NCI-H2196 treated with DMSO at 0.1 percent for 48 hours (cell line): ENCODE results near the gene LRRC9.
"Not testable (repeated sequence)": the region's sequence is repeated elsewhere in the genome, so short reads cannot be mapped to it uniquely, and the experiment has no call there.

Source experiments
- DNase-seq: peaks from one replicate; lab custom pipeline; 2025; ENCODE audit not compliant: unreplicated experiment; lab: John Stamatoyannopoulos, UW

LRRC9 gene

DNA sequence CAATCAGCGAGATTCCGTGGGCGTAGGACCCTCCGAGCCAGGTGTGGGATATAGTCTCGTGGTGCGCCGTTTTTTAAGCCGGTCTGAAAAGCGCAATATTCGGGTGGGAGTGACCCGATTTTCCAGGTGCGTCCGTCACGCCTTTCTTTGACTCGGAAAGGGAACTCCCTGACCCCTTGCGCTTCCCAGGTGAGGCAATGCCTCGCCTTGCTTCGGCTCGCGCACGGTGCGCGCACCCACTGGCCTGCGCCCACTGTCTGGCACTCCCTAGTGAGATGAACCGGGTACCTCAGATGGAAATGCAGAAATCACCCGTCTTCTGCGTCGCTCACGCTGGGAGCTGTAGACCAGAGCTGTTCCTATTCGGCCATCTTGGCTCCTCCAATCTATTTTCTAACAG, 32.2 kb downstream of the LRRC9 start:
- not testable (repeated sequence) for DNase-seq

DNA sequence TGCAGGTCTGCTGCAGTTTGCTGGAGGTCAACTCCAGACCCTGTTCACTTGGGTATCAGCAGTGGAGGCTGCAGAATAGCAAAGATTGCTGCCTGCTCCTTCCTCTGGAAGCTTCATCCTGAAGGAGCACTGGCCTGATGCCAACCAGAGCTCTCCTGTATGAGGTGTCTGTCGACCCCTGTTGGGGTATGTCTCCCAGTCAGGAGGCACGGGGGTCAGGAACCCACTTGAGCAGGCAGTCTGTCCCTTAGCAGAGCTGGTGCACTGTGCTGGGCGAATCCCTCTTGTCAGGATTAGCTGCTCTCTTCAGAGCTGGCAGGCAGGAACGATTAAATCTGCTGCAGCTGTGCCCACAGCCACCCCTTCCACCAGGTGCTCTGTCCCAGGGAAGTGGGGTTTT, 37.9 kb downstream of the LRRC9 start:
- DNase-seq = not testable (repeated sequence)

DNA sequence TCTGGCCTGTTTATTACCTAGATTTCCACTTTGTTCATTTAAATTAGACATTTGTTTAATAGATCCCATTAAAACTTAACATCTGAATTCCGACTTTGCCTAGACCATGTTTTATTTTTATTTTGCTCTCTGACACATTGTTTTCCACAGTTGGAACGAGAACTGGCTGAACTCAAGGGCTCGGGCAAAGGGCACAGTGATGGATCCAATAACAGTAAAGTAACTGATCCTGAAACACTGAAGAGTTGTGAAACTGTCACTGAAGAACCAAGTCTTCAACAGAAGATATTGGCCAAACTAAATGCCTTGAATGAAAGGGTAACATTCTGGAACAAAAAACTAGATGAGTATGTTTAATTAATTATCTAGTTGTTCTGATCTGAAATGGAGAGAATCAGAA, 39.7 kb downstream of the LRRC9 start:
- no peak for DNase-seq

DNA sequence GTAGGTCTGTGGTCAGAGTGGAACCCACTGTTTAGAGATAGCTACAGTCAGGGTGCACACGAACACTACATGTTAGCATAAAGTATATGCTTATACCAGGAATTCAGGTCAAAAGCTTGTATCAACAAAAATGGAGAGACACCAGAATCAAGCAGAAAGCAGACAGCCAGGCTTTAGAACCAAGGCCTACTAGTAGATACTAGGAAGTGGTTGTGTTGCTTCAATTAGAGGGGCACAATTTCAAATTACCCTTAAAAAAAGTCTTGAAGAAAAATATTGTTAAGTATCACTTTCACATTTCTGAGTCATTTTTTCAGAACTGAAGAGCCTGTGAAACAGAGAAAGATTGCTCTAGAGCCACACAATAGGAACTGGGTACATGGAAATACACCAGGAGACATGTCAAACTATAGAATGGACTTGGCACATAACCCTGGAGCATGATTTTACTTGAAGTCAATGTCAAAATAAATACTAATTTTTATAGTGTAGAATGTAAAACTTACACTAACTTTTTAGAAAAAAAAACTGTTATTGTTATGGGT, 41.6 kb downstream of the LRRC9 start:
- DNase-seq = no peak

DNA sequence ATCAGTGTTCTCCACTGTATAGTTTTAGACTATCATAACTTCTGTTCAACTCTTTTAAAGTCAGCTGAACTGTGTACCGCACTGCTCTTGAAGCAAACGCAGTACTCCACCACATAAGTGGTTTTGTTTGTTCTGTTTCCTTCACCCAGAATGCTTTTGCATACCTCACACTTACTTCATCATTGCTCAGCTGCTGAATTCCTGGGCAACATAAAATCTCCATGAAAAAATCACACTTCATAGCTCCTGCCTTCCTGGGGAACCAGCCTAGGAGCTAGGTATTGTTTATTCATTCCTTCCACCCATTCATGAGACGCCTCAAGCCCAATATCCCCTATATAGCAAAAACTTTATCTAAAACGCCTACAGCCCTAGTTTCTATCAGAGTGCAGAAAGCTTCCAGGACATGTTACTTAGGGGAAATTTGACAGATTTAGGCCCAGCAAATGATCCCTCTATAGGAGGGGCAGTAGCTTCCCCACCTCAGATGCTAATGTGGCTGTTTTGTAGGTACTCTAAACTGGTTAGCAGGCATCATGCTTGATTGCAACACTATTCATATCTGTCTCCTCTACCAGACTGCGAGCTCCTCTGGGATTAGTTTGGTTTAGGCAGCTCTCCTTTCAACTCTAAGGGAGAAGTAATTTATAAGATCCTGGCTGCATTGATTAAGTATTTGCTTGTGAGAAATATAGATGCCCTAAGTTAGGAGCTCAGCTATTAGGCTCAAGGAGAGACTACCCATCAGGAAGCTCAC, 44.5 kb downstream of the LRRC9 start:
- DNase-seq = no peak

DNA sequence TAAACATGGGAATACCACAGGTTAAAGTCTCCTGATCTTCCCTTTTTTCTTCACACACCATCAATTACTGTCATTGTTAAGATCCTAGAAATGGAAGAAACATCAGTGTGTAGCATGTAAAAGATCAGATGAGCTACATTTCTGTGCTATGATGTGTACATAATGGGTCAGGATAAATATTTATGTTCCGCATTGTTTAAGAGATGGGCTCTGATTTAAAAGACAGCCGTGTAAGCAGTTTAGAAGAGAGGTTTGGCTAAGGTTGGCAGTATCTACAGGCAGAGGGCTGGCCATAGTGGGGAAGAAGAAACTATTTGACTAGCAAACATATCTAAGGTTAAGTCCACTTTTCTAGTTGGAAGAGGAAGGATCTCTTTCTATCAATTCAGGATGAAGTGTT, 49.4 kb downstream of the LRRC9 start:
- DNase-seq = no peak

DNA sequence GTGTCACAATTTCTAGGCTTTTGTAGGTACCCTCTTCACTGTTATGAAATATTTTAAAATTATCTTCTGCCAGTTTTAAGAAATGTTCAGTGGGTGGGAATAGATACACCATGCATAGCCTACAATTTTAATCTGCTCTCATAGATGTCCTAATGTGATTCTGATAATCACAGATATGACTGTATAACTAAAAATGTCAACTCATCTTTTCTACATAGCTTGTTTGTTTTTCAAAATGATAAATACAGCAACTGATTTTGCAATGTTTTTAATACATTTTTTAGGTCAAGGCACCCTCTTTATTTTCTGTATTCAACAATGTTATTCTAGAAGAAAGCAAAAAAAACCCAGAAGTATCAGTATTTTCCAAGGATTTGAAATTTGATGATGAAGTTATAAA, 61.6 kb downstream of the LRRC9 start:
- DNase-seq = no peak

DNA sequence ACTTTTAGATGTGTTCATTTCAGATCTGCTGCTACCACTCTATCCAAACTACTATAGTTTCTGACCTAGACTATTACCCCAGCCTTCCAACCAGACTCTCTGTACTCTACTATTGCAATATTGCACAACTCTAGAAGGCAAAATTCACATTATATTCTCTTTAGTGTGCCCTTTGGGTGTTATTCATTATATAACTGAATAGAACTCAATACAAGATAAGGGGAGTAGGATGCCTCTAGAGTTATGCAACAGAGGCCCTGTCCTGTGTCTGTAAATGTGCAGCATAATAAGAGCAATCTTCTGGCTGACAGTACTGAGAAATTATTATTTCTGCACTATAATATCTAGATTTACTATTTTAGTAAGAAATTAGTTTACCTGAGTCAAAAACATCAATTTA, 63.1 kb downstream of the LRRC9 start:
- no peak for DNase-seq

DNA sequence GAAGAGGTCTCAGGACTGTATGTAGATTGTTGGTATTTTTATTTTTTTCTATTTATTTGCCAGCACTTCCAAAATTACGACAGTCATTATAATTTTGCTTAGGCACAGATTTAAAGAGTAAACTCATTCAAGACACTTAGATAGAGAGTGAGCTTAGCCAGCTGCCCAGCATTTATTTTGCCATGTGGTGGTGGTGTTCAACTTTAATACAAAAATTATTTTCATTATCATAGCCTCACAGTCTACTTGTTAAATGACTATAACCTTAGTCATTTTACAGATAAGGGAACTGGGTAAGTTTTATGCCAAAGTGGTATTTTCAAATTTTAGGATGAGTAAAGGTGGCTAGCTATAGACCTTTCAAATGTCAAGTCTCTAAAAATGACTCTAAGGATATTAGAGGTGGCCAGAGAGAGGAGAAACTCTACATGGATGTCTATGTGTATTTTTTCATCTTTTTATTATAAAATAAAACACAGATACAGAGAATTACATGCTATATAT, 66.7 kb downstream of the LRRC9 start:
- DNase-seq = no peak

DNA sequence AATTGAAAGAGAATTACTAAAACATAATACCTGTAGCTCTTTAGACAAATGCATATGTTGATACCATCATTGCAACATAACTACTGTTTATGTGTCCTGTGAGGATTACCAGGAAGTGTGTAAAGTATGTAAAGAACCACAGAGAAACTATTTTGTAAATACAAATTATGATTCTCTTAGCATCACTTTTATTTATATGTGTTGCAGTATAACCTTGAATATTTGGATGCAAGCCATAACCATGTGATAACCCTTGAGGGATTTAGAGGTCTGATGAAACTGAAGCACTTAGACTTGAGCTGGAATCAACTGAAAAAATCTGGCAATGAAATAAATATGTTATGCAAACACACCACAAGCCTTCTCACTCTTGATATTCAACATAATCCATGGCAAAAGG, 77.5 kb downstream of the LRRC9 start:
- peak; percentile 25 for DNase-seq

DNA sequence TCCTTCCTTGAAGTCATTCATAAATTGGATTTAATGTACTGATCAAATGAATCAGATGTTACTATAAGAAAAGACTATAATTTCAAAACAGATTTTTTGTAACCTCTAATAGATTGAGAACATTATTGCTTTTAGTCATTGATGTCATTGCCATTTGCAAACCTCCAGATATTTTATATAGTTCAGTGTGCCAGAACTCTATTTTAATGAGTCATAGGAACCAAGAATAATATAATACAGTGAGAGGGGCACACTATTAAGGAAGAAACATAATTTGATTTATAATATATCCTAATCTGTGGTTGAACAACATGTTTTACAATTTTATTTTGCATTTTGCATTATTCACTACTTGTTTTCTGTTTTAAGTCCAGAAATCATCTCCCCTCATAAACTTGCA, 78.0 kb downstream of the LRRC9 start:
- no peak for DNase-seq

DNA sequence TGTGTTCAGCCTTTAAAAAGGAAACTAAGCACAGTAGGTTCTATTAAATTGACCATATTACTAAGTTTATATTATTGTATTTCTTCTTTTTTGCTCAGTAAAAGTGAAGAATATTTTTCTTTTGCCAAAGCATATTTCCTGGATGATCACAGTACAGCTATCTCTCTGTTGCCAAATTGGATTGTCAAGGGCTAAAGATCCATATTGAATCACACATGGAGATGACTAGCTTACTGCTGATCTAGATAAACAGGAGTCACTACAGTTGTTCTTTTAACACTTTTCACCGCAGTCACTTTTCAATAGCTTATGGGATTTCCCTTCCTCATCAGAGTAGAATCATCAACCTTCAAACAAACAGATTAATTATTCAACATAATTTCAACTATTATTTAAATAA, 78.6 kb downstream of the LRRC9 start:
- no peak for DNase-seq

DNA sequence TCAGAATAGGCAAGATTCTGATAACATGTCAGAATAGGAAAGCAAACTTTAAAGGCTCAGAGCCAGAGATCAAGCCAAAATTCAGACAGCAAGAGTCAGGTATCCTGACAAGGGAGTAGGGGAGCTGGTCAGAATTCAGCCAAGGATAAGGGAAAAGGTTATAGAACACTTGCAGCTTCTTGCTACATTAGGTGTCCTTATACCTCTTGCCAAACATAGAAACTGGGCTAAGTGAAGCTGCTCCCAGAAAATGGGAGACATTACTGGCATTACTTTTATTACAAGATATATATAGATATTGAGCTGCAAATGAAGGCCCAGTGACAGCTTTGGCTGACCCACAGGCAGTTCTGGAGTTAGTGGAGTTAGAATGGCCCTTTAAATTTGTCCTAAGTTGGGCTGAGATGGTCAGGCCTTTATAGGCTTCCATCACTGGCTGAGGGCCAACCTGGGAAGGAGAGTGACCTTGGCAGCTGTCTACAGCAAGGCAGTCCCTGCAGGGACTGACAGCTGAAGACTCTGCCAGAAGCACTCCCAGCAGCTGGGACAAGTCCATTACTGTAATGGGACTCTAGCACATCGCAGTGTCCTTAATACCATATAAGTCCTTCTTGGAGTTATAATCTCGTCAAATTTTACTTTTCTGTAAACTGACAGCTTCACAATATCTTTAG, 83.0 kb downstream of the LRRC9 start:
- no peak for DNase-seq

DNA sequence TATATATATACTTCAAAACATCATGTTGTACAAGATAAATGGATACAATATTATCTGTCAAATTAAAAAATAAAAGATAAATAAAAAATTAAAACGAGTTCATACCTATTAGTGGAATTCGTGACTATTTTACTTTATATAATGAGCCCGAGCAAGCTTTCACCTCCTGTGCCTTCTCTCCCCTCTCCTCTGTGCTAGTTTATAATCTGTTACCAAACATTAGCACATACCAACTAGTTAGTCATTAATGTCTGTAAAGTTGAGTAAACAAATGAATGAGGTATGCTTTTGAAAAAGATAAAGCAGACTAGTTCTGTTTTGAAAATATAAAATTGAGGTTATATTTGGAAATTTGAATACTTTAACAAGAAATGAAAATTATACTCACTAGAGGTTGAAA, 84.0 kb downstream of the LRRC9 start:
- DNase-seq = no peak

DNA sequence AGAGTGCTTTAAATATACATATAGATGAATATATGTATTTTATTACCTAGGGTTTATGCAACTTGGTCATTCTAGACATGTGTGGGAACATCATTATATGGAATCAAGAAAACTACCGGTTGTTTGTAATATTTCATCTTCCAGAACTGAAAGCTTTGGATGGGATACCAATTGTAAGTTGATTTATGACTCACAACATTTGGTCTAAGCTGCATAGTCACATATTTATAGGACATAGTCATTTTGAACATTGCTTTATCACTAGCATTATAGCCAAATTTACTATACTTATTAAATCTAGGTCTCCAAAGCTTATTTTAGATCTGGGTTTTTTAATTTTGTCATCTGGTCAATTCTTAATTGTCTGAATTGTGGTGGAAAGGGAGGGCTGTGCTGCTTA, 88.1 kb downstream of the LRRC9 start:
- no peak for DNase-seq

DNA sequence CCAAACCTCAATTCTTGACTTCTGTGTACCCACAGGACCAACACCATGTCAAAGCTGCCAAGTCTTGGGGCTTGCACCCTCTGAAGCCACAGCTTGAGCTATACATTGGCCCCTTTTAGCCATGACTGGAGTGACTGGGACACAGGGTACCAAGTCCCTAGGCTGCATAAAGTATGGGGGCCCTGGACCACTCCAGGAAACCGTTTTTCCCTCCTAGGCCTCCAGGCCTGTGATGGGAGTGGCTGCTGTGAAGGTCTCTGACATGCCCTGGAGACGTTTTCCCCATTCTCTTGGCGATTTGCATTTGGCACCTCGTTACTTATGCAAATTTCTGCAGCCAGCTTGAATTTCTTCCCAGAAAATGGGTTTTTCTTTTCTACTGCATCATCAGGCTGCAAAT, 90.3 kb downstream of the LRRC9 start:
- DNase-seq = not testable (repeated sequence)

DNA sequence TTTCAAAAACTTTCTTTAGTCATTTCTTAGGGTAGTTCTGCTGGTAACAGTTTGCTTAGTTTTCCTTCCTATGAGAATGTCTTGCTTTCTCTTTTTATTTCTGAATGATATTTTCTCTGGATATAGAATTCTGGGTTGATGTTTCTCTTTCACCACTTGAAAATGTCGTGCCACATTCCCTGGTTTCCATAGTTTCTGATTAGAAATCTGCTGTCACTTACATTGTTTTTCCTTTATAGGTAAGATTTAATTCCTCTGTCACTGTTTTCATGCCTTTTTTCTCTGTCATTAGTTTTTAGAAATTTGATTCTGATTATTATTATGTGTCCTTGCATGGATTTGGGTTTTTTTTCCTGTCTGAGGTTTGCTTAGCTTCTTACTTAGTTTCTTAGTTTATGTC, 94.5 kb downstream of the LRRC9 start:
- no peak for DNase-seq

DNA sequence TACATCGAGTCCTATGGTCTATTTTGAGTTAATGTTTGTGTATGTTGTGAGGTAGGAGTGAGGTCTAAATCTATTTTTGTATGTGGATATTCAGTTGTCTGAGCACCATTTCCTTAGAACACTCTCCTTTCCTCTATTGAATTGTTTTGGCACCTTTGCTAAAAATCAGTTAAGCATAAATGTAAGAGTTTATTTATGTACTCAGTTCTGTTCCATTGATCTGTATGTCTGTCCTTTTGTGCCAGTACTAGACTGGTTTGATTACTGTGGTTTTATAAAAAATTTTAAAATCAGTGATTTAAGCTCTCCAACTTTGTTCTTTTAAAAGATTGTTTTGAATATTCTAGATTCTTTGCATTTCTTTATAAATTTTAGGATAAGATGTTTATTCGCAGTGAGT, 101.7 kb downstream of the LRRC9 start:
- DNase-seq = no peak

DNA sequence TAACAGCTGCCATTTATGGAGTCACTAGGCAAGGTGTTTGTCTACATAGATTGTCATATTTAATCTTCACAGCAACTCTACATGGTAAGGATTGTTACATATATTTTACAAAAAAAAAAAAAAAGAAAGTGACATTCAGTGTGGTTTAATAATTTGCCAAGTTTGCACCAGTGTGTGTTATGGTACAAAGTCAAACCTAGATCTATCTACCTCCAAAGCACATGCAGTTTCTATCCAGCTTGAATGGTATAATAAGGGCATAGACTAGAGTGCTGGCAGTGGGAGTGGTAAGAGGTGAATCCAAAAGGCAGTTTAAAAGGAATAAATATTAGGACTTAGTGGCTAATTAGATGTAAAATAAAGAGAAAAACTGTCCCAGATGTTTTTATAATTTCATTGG, 105.6 kb downstream of the LRRC9 start:
- no peak for DNase-seq

DNA sequence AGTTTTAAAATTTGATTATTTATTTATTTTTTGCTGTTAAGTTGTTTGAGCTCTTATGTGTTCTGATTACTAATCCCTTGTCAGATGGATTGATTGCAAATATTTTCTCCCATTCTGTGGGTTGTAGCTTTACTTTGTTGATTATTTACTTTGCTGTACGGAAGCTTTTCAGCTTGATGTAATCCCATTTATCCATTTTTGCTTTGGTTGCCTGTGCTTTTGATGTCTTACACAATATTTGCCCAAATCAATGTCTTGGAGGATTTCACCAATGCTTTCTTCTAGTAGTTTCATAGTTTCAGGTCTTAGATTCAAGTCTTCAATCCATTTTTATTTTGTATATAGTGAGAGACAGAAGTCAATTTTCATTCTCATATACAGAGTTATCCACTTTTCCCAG, 115.2 kb downstream of the LRRC9 start:
- no peak for DNase-seq

DNA sequence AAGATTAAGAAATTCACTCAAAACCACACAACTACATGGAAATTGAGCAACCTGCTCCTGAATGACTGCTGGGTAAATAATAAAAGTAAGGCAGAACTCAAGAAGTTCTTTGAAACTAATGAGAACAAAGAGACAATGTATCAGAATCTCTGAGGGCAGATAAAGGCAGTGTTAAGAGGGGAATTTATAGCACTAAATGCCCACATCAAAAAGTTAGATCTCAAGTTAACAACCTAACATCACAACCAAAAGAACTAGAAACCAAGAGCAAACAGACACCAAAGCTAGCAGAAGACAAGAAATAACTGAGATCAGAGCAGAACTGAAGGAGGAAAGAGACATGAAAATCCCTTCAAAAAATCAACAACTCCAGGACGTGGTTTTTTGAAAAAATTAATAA, 128.0 kb downstream of the LRRC9 start:
- DNase-seq = not testable (repeated sequence)

DNA sequence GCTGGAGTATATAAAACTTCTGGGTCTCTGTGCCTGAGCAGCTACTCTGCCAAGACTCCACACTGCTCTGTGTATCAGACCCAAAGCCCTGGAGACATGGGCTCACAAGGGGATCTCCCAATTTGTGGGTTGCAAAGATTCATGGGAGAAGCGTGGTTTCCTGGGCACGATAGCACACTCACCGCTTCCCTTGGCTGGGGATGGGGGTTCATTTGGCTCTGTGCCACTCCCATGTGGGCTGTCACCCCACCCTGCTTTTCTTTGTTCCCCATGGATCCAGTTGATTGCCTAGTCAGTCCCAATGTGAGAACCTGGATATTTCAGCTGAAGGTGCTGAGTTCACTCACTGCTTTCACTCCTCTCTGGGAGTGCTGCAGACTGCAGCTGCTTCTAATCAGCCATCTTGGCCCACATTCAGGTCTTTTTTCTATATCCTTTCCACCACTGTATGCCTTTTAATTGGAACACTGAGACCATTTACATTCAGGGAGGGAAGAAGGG, 131.8 kb downstream of the LRRC9 start:
- DNase-seq = no peak
